ENCODE measurements around the gene CLIC6. TPM values are rescaled to one million over a fixed set of nuclear protein-coding genes. Genes with fewer than 3 reads are reported as not detected.

The CLIC6 gene
- polyA plus RNA-seq, 1 donor (not counting 4 experiments of a cell fraction or from before 2014, with no cell fraction given): not detected

GRCh38 chr21:34639250-34639649 lies 29.5 kb upstream of the CLIC6 start:
- Histone ChIP-seq H3K79me2 (ENCODE audit: control insufficient read depth, insufficient read depth, low read length) (no peaks in the 10 kb centered on the region), H3K9me1 (ENCODE audit: control insufficient read depth, extremely low read depth, insufficient read depth, low read length) (no peaks in the 10 kb centered on the region), H4K20me1 (ENCODE audit: control insufficient read depth, extremely low read depth, insufficient read depth, low read length) (no peaks in the 10 kb centered on the region), H3K4me1 (ENCODE audit: control insufficient read depth, extremely low read depth, insufficient read depth, low read length) (peaks cover 21% of the 10 kb centered on the region), H3K4me3 (ENCODE audit: control insufficient read depth in 2 of 3, extremely low read depth in 1 of 3, insufficient read depth in 2 of 3, low read depth in 1 of 3, low read length in 3 of 3) (no peak overlapping the region), H3K36me3 (ENCODE audit: control insufficient read depth in 2 of 2, extremely low read depth in 1 of 2, insufficient read depth in 2 of 2, low read length in 2 of 2) (no peaks in the 10 kb centered on the region), H3K27ac (ENCODE audit: control insufficient read depth, insufficient read depth, low read length) (no peak overlapping the region), H2AFZ (ENCODE audit: control insufficient read depth, low read length) (no peak overlapping the region), H3K27me3 (ENCODE audit: control insufficient read depth, extremely low read depth, insufficient read depth, low read length) (peaks cover 5% of the 10 kb centered on the region), H3K9me3 (ENCODE audit: control insufficient read depth, low read depth, low read length) (no peaks in the 10 kb centered on the region), H3K4me2 (ENCODE audit: control insufficient read depth, extremely low read depth, insufficient read depth, low read depth, low read length) (no peak overlapping the region), H3K9ac (ENCODE audit: control insufficient read depth, extremely low read depth, insufficient read depth, low read length) (no peak overlapping the region)
- DNase-seq (ENCODE audit: low read depth, low spot score) (no peak), FAIRE-seq (no peak)
- TF ChIP-seq EZH2 (IDR thresholded peaks at IDR 0.05; ENCODE audit: low read length) (no peak), CTCF (optimal IDR thresholded peaks at IDR 0.05 in 1 of 3, IDR thresholded peaks at IDR 0.05 in 1 of 3, conservative IDR thresholded peaks at IDR 0.05 in 1 of 3; ENCODE audit: extremely low read depth in 1 of 3, insufficient read depth in 2 of 3, low read length in 3 of 3) (no peak)
- dilution Hi-C loops (cut with MboI; ENCODE audit: extremely low pct_ligation_motif_present, low sequenced_read_pairs): no loop called here

GRCh38 chr21:34639882-34640788 lies 28.7 kb upstream of the CLIC6 start:
- dilution Hi-C loops (cut with MboI; ENCODE audit: extremely low pct_ligation_motif_present, low sequenced_read_pairs): no loop called here
- peak overlapping the region in 1 of 3 experiments; percentile 3 for H3K4me3 ChIP-seq (ENCODE audit: control insufficient read depth in 2 of 3, extremely low read depth in 1 of 3, insufficient read depth in 2 of 3, low read depth in 1 of 3, low read length in 3 of 3)
- H3K9ac ChIP-seq (ENCODE audit: control insufficient read depth, extremely low read depth, insufficient read depth, low read length): no peak overlapping the region
- H3K27ac ChIP-seq (ENCODE audit: control insufficient read depth, insufficient read depth, low read length): no peak overlapping the region
- peaks cover 21% of the 10 kb centered on the region for H3K4me1 ChIP-seq (ENCODE audit: control insufficient read depth, extremely low read depth, insufficient read depth, low read length)
- peaks cover 5% of the 10 kb centered on the region for H3K27me3 ChIP-seq (ENCODE audit: control insufficient read depth, extremely low read depth, insufficient read depth, low read length)
- no peaks in the 10 kb centered on the region for H3K9me1 ChIP-seq (ENCODE audit: control insufficient read depth, extremely low read depth, insufficient read depth, low read length)
- FAIRE-seq (no peak), DNase-seq (ENCODE audit: low read depth, low spot score) (no peak)
- no peaks in the 10 kb centered on the region for H3K36me3 ChIP-seq (ENCODE audit: control insufficient read depth in 2 of 2, extremely low read depth in 1 of 2, insufficient read depth in 2 of 2, low read length in 2 of 2)
- TF ChIP-seq CTCF (optimal IDR thresholded peaks at IDR 0.05 in 1 of 3, IDR thresholded peaks at IDR 0.05 in 1 of 3, conservative IDR thresholded peaks at IDR 0.05 in 1 of 3; ENCODE audit: extremely low read depth in 1 of 3, insufficient read depth in 2 of 3, low read length in 3 of 3): no peak
- TF ChIP-seq EZH2 (IDR thresholded peaks at IDR 0.05; ENCODE audit: low read length): no peak
- H3K9me3 ChIP-seq (ENCODE audit: control insufficient read depth, low read depth, low read length): no peaks in the 10 kb centered on the region
- peak overlapping the region; percentile 5 for H2AFZ ChIP-seq (ENCODE audit: control insufficient read depth, low read length)
- no peaks in the 10 kb centered on the region for H3K79me2 ChIP-seq (ENCODE audit: control insufficient read depth, insufficient read depth, low read length)
- H3K4me2 ChIP-seq (ENCODE audit: control insufficient read depth, extremely low read depth, insufficient read depth, low read depth, low read length): peak overlapping the region; percentile 47
- no peaks in the 10 kb centered on the region for H4K20me1 ChIP-seq (ENCODE audit: control insufficient read depth, extremely low read depth, insufficient read depth, low read length)

Data from keratinocyte (primary cell).